CD1c-positive myeloid dendritic cell (primary cell): ENCODE measurements around the gene PPP1R1B.

ENCODE experiments used
- DNase-seq: peaks from one replicate; pipeline ENCODE4 v3.0.0-alpha.2; 2016; ENCODE audit errors: extremely low spot score

The PPP1R1B gene

GRCh38 chr17:39683295-39683939, 56.7 kb downstream of the PPP1R1B start:
- no peak for DNase-seq

- DNase-seq, result no peak
These were observed 57.8 kb downstream of the PPP1R1B start for GRCh38 chr17:39684369-39685192.
